ENCODE measurements around the gene CPNE1.

Gene CPNE1

DNA sequence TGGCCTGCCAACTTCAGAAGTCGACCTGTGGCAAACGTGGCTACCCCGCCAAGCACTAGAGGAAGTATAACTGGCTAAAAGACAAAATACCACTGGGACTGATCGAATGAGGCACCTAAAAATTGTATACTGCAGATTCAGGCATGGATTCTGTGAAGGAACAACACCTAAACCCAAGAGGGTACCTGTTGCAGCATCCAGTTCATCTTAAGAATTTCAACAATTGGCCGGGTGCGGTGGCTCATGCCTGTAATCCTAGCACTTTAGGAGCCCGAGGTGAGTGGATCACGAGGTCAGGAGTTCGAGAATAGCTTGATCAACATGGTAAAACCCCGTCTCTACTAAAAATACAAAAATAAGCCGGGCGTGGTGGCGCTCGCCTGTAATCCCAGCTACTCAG, 76.3 kb downstream of the CPNE1 start:
- no peak overlapping the region for H2AFZ ChIP-seq (ENCODE audit: low read depth, low read length)

DNA sequence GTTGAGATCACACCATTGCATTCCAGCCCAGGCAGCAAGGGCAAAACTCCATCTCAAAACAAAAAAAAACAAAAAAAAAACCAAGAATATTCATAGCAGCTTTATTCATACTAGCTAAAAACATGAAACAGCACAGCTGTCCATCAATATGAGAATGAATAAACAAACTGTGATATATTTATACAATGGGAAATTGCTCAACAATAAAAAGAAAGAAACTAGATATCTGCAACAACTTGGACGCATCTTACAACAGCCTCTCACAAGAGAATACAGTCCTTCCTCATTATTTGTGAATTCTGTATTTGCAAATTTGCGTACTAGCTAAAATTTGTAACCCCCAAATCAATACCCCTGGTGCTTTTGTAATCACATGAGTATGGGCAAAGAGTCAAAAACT, 77.3 kb downstream of the CPNE1 start:
- H3K36me3 ChIP-seq (replicated peaks; ENCODE audit: low read depth, low read length), result no peaks in the 10 kb centered on the region
- TF ChIP-seq, protein P1, sequence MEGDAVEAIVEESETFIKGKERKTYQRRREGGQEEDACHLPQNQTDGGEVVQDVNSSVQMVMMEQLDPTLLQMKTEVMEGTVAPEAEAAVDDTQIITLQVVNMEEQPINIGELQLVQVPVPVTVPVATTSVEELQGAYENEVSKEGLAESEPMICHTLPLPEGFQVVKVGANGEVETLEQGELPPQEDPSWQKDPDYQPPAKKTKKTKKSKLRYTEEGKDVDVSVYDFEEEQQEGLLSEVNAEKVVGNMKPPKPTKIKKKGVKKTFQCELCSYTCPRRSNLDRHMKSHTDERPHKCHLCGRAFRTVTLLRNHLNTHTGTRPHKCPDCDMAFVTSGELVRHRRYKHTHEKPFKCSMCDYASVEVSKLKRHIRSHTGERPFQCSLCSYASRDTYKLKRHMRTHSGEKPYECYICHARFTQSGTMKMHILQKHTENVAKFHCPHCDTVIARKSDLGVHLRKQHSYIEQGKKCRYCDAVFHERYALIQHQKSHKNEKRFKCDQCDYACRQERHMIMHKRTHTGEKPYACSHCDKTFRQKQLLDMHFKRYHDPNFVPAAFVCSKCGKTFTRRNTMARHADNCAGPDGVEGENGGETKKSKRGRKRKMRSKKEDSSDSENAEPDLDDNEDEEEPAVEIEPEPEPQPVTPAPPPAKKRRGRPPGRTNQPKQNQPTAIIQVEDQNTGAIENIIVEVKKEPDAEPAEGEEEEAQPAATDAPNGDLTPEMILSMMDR (IDR thresholded peaks at IDR 0.05; ENCODE audit: low read depth, low read length), result no peak
- TF ChIP-seq EZH2phosphoT487 (IDR thresholded peaks at IDR 0.05; ENCODE audit: low read depth), result no peak
- H4K20me1 ChIP-seq (ENCODE audit: insufficient read depth, low read length), result no peaks in the 10 kb centered on the region
- no peak overlapping the region for H3K27ac ChIP-seq (ENCODE audit: low read length)
- no peaks in the 10 kb centered on the region for H3K27me3 ChIP-seq (ENCODE audit: low read depth, low read length)
- H2AFZ ChIP-seq (ENCODE audit: low read depth, low read length), result no peak overlapping the region
- no peaks in the 10 kb centered on the region for H3K79me2 ChIP-seq (ENCODE audit: low read length)
- H3K9ac ChIP-seq (ENCODE audit: low read length), result no peak overlapping the region
- H3K4me3 ChIP-seq (ENCODE audit: low read length), result no peak overlapping the region
- no peaks in the 10 kb centered on the region for H3K4me1 ChIP-seq (ENCODE audit: low read length)
- H3K4me2 ChIP-seq (ENCODE audit: low read length), result no peak overlapping the region
- H3K9me3 ChIP-seq (ENCODE audit: insufficient read depth, low read length), result no peaks in the 10 kb centered on the region

More for the DNA sequence above, 76.3 kb downstream of the CPNE1 start:
- no peaks in the 10 kb centered on the region for H3K36me3 ChIP-seq (replicated peaks; ENCODE audit: low read depth, low read length)
- H3K4me3 ChIP-seq (ENCODE audit: low read length), result no peak overlapping the region
- H3K27ac ChIP-seq (ENCODE audit: low read length), result no peak overlapping the region
- H3K4me1 ChIP-seq (ENCODE audit: low read length), result no peaks in the 10 kb centered on the region
- no peaks in the 10 kb centered on the region for H4K20me1 ChIP-seq (ENCODE audit: insufficient read depth, low read length)
- no peak overlapping the region for H3K4me2 ChIP-seq (ENCODE audit: low read length)
- no peaks in the 10 kb centered on the region for H3K9me3 ChIP-seq (ENCODE audit: insufficient read depth, low read length)
- TF ChIP-seq, protein P1 (IDR thresholded peaks at IDR 0.05; ENCODE audit: low read depth, low read length), result no peak
- TF ChIP-seq EZH2phosphoT487 (IDR thresholded peaks at IDR 0.05; ENCODE audit: low read depth), result no peak
- H3K9ac ChIP-seq (ENCODE audit: low read length), result no peak overlapping the region
- no peaks in the 10 kb centered on the region for H3K27me3 ChIP-seq (ENCODE audit: low read depth, low read length)
- H3K79me2 ChIP-seq (ENCODE audit: low read length), result no peaks in the 10 kb centered on the region

DNA sequence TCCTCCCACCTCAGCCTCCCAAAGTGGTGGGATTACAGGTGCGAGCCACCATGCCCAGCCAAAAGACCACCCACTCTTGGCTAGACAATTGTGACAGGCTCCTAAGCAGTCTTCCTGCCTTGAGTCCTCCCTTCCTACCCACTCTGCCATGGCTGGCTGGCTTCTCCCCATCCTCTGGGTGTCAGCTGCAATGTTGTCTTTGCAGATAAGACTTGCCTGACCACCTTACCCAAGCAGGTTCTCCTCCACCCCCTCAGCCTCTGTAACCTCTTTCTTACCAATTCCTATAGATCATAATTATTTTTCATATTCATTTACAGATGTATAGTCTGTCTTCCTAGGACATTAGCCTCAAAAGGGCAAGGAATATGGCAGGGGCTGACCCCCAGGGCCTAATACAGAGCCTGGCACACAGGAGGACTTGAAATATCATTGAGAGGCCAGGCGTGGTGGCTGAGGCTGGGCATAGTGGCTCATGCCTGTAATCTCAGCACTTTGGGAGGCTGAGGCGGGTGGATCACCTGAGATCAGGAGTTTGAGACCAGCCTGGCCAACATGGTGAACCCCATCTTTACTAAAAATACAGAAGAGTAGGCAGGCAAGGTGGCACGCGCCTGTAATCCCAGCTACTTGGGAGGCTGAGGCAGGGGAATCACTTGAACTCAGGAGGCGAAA, 77.8 kb downstream of the CPNE1 start:
- no peak overlapping the region for H3K4me3 ChIP-seq (ENCODE audit: low read length)
- H3K9me3 ChIP-seq (ENCODE audit: insufficient read depth, low read length), result no peaks in the 10 kb centered on the region
- no peaks in the 10 kb centered on the region for H3K36me3 ChIP-seq (replicated peaks; ENCODE audit: low read depth, low read length)
- no peak overlapping the region for H2AFZ ChIP-seq (ENCODE audit: low read depth, low read length)
- H3K9ac ChIP-seq (ENCODE audit: low read length), result no peak overlapping the region
- H3K27me3 ChIP-seq (ENCODE audit: low read depth, low read length), result no peaks in the 10 kb centered on the region
- no peak overlapping the region for H3K27ac ChIP-seq (ENCODE audit: low read length)
- no peaks in the 10 kb centered on the region for H3K4me1 ChIP-seq (ENCODE audit: low read length)
- H3K79me2 ChIP-seq (ENCODE audit: low read length), result no peaks in the 10 kb centered on the region
- H3K4me2 ChIP-seq (ENCODE audit: low read length), result no peak overlapping the region
- H4K20me1 ChIP-seq (ENCODE audit: insufficient read depth, low read length), result no peaks in the 10 kb centered on the region
- TF ChIP-seq, protein P1 (IDR thresholded peaks at IDR 0.05; ENCODE audit: low read depth, low read length), result no peak
- TF ChIP-seq EZH2phosphoT487 (IDR thresholded peaks at IDR 0.05; ENCODE audit: low read depth), result no peak

DNA sequence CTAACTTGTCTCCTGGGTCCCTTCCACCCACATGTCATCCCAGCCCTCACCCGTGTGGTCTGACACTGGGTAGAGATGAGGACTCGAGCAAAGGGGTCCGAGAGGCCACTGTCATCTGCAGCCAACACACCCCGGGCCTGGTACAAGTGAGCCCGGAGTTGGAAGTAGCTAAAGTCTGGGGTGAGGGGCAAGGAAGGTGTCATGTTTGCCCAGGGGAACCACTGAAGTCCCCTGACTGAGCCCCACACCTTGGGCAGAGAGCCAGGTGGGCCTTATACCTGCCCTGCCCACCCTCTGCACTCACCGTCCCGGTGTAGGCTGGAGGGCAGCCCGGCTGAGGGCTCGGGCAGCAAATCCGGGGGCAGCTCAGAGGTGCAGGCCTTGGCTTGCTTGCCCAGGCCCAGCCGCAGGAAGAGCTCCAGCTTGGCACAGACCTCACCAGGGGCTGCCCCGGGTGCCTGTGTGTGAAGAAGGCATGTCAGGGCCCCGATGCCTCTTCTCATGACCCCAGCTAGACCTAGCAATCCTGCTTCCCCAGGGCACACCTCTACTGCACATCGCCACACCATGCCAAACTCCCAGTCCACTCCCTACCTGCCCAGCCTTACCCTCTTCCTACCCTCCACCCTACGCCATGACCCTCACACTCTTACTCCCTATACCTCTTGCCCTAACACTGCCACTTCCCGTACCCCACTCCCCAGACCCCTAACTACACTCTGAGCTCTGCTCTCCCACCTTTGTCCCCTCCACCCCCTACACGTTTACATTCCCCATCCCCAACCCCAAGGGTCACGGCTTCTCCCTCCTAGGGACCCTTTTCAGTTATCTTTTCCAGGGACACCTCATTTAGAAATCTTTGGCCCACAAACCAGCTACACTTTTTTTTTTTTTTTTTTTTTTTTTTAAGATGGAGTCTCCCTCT, 80.8 kb downstream of the CPNE1 start:
- Histone ChIP-seq H3K9ac (ENCODE audit: low read length) (no peak overlapping the region), H3K27me3 (ENCODE audit: low read depth, low read length) (peaks cover 1% of the 10 kb centered on the region; the same call in 1 of the 2 replicates), H3K79me2 (ENCODE audit: low read length) (no peaks in the 10 kb centered on the region), H3K36me3 (replicated peaks; ENCODE audit: low read depth, low read length) (no peaks in the 10 kb centered on the region), H4K20me1 (ENCODE audit: insufficient read depth, low read length) (no peaks in the 10 kb centered on the region), H3K4me3 (ENCODE audit: low read length) (no peak overlapping the region), H3K4me1 (ENCODE audit: low read length) (no peaks in the 10 kb centered on the region), H3K27ac (ENCODE audit: low read length) (no peak overlapping the region), H2AFZ (ENCODE audit: low read depth, low read length) (no peak overlapping the region), H3K9me3 (ENCODE audit: insufficient read depth, low read length) (no peaks in the 10 kb centered on the region), H3K4me2 (ENCODE audit: low read length) (no peak overlapping the region)
- TF ChIP-seq, protein P1 (IDR thresholded peaks at IDR 0.05; ENCODE audit: low read depth, low read length), result no peak
- TF ChIP-seq EZH2phosphoT487 (IDR thresholded peaks at IDR 0.05; ENCODE audit: low read depth), result no peak
